Measurements from ENCODE around the gene STARD4. TPM values are rescaled to one million over a fixed set of nuclear protein-coding genes. Genes with fewer than 3 reads are reported as not detected.
A peak's percentile ranks its signal among the peaks of the same experiment; 100 is the strongest.

Gene STARD4
- total RNA-seq, 1 donor from 2014 or later = 91.4 TPM

GRCh38 chr5:111453747-111454146 is 58.6 kb downstream of the STARD4 start:
- DNase-seq (ENCODE audit: low read depth) = peak; percentile 13
- Histone ChIP-seq H3K27me3 (ENCODE audit: control insufficient read depth, insufficient read depth, low read length) (no peaks in the 10 kb centered on the region), H3K4me3 (ENCODE audit: low read depth, low read length) (no peak overlapping the region), H3K36me3 (ENCODE audit: control insufficient read depth, insufficient read depth, low read length) (no peaks in the 10 kb centered on the region)
- FAIRE-seq = no peak
- TF ChIP-seq CTCF (IDR thresholded peaks at IDR 0.05; ENCODE audit: insufficient read depth, low read length, severe bottlenecking) = no peak

GRCh38 chr5:111453295-111453694 is 59.0 kb downstream of the STARD4 start:
- DNase-seq (ENCODE audit: low read depth) = no peak
- Histone ChIP-seq H3K4me3 (ENCODE audit: low read depth, low read length) (no peak overlapping the region), H3K36me3 (ENCODE audit: control insufficient read depth, insufficient read depth, low read length) (no peaks in the 10 kb centered on the region), H3K27me3 (ENCODE audit: control insufficient read depth, insufficient read depth, low read length) (no peaks in the 10 kb centered on the region)
- no peak for FAIRE-seq
- TF ChIP-seq CTCF (IDR thresholded peaks at IDR 0.05; ENCODE audit: insufficient read depth, low read length, severe bottlenecking) = no peak

GRCh38 chr5:111447822-111448221 is 64.5 kb downstream of the STARD4 start:
- no peak overlapping the region for H3K4me3 ChIP-seq (ENCODE audit: low read depth, low read length)
- TF ChIP-seq CTCF (IDR thresholded peaks at IDR 0.05; ENCODE audit: insufficient read depth, low read length, severe bottlenecking) = no peak
- no peaks in the 10 kb centered on the region for H3K27me3 ChIP-seq (ENCODE audit: control insufficient read depth, insufficient read depth, low read length)
- FAIRE-seq (no peak), DNase-seq (ENCODE audit: low read depth) (no peak)
- H3K36me3 ChIP-seq (ENCODE audit: control insufficient read depth, insufficient read depth, low read length) = no peaks in the 10 kb centered on the region

- FAIRE-seq (no peak), DNase-seq (ENCODE audit: low read depth) (no peak)
- H3K4me3 ChIP-seq (ENCODE audit: low read depth, low read length) = no peak overlapping the region
- TF ChIP-seq CTCF (IDR thresholded peaks at IDR 0.05; ENCODE audit: insufficient read depth, low read length, severe bottlenecking) = no peak
- H3K27me3 ChIP-seq (ENCODE audit: control insufficient read depth, insufficient read depth, low read length) = no peaks in the 10 kb centered on the region
- H3K36me3 ChIP-seq (ENCODE audit: control insufficient read depth, insufficient read depth, low read length) = no peaks in the 10 kb centered on the region
Measured at GRCh38 chr5:111447099-111447498, 65.2 kb downstream of the STARD4 start.

Other genes starting within 250 kb of the STARD4 start
- 2.3 and 5.0 TPM in 2 replicates for gene NREP, start 244.7 kb upstream of the STARD4 start, total RNA-seq